Liver (tissue), 3 donors: ENCODE measurements around the gene DNAH5.

Experiments
- FOXA1 ChIP-seq: IDR thresholded peaks from 2 replicates; pipeline ENCODE4 v1.6.1; 2016; ENCODE audit warnings: antibody characterized with exemption
- GABPA ChIP-seq, 2 donors: IDR thresholded peaks in 1 of 2; conservative IDR thresholded peaks in 1 of 2; 2 replicates each; pipeline ENCODE4 v1.6.1; 2016; ENCODE audit warnings: antibody characterized with exemption in 2 of 2, mild to moderate bottlenecking in 1 of 2, moderate library complexity in 1 of 2
- JUND ChIP-seq, 2 donors: IDR thresholded peaks; 2 replicates each; pipeline ENCODE4 v1.6.1; 2016; ENCODE audit warnings: antibody characterized with exemption in 2 of 2
- NR2F2 ChIP-seq: IDR thresholded peaks from 2 replicates; pipeline ENCODE4 v1.6.1; 2016; ENCODE audit warnings: antibody characterized with exemption
- RAD21 ChIP-seq, 2 donors: IDR thresholded peaks; 2 replicates each; pipeline ENCODE4 v1.6.1; 2016; ENCODE audit warnings: antibody characterized with exemption in 2 of 2, mild to moderate bottlenecking in 2 of 2
- TAF1 ChIP-seq: conservative IDR thresholded peaks from 2 replicates; pipeline ENCODE4 v1.6.1; 2016; ENCODE audit warnings: antibody characterized with exemption, mild to moderate bottlenecking
- YY1 ChIP-seq: IDR thresholded peaks from 2 replicates; pipeline ENCODE4 v1.6.1; 2016; ENCODE audit warnings: antibody characterized with exemption, mild to moderate bottlenecking
- TF ChIP-seq, protein P1 (sequence below): fragments of 150-350 bp; IDR thresholded peaks from 2 replicates; pipeline ENCODE4 v1.5.1; 2017; ENCODE audit warnings: improper control_type of control experiment, low read depth, low read length; ENCODE audit not compliant: missing input control
- TF ChIP-seq, protein P2 (sequence below): IDR thresholded peaks from 2 replicates; pipeline ENCODE4 v1.6.1; 2016; ENCODE audit warnings: antibody characterized with exemption, mild to moderate bottlenecking
- TF ChIP-seq, protein P3 (sequence below): IDR thresholded peaks from 2 replicates; pipeline ENCODE4 v1.6.1; 2016; ENCODE audit warnings: antibody characterized with exemption
- donor health status: healthy.
- donor health status: healthy.

DNA sequence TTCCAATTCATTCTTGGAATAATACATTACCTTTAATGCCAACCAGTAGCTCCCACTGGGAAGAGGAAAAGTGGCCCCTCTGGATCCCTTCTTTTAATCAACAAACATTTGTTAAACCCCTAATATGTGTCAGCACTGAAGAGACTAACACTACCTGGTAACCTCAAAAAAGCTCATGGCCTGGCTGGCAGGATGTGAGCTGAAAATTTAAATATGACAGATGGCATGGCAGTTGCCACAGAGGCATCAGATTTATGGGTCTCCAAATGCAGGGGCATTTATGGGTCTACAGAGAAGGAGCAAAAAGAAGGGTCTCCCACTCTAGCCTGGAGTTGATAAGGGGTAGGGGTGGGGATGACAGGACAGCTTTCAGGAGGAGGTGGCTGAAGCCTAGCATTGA is 12.5 kb downstream of the DNAH5 start:
- TF ChIP-seq, protein P1, sequence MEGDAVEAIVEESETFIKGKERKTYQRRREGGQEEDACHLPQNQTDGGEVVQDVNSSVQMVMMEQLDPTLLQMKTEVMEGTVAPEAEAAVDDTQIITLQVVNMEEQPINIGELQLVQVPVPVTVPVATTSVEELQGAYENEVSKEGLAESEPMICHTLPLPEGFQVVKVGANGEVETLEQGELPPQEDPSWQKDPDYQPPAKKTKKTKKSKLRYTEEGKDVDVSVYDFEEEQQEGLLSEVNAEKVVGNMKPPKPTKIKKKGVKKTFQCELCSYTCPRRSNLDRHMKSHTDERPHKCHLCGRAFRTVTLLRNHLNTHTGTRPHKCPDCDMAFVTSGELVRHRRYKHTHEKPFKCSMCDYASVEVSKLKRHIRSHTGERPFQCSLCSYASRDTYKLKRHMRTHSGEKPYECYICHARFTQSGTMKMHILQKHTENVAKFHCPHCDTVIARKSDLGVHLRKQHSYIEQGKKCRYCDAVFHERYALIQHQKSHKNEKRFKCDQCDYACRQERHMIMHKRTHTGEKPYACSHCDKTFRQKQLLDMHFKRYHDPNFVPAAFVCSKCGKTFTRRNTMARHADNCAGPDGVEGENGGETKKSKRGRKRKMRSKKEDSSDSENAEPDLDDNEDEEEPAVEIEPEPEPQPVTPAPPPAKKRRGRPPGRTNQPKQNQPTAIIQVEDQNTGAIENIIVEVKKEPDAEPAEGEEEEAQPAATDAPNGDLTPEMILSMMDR, result no peak
- no peak for TF ChIP-seq RAD21 (IDR thresholded peaks at IDR 0.05)
- no peak for TF ChIP-seq TAF1
- no peak for TF ChIP-seq YY1
- TF ChIP-seq JUND (IDR thresholded peaks at IDR 0.05), result no peak
- no peak for TF ChIP-seq FOXA1
- TF ChIP-seq, protein P2, sequence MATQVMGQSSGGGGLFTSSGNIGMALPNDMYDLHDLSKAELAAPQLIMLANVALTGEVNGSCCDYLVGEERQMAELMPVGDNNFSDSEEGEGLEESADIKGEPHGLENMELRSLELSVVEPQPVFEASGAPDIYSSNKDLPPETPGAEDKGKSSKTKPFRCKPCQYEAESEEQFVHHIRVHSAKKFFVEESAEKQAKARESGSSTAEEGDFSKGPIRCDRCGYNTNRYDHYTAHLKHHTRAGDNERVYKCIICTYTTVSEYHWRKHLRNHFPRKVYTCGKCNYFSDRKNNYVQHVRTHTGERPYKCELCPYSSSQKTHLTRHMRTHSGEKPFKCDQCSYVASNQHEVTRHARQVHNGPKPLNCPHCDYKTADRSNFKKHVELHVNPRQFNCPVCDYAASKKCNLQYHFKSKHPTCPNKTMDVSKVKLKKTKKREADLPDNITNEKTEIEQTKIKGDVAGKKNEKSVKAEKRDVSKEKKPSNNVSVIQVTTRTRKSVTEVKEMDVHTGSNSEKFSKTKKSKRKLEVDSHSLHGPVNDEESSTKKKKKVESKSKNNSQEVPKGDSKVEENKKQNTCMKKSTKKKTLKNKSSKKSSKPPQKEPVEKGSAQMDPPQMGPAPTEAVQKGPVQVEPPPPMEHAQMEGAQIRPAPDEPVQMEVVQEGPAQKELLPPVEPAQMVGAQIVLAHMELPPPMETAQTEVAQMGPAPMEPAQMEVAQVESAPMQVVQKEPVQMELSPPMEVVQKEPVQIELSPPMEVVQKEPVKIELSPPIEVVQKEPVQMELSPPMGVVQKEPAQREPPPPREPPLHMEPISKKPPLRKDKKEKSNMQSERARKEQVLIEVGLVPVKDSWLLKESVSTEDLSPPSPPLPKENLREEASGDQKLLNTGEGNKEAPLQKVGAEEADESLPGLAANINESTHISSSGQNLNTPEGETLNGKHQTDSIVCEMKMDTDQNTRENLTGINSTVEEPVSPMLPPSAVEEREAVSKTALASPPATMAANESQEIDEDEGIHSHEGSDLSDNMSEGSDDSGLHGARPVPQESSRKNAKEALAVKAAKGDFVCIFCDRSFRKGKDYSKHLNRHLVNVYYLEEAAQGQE, result no peak
- no peak for TF ChIP-seq GABPA (IDR thresholded peaks at IDR 0.05 in 1 of 2, conservative IDR thresholded peaks at IDR 0.05 in 1 of 2)
- TF ChIP-seq NR2F2, result no peak
- TF ChIP-seq, protein P3, sequence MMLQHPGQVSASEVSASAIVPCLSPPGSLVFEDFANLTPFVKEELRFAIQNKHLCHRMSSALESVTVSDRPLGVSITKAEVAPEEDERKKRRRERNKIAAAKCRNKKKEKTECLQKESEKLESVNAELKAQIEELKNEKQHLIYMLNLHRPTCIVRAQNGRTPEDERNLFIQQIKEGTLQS, result no peak
